Medulla oblongata (tissue), 1 donor: ENCODE measurements around the gene TNS1.
A peak's percentile ranks its signal among the peaks of the same experiment; 100 is the strongest.

Source experiments
- DNase-seq: peaks from one replicate; pipeline ENCODE4 v3.0.0-alpha.2; 2015; ENCODE audit errors: extremely low spot score

Gene TNS1

GRCh38 chr2:217833439-217833838 lies 169.4 kb downstream of the TNS1 start:
- DNase-seq, result no peak

GRCh38 chr2:217832987-217833386 lies 169.8 kb downstream of the TNS1 start:
- DNase-seq, result no peak

- DNase-seq, result no peak
These were observed 170.7 kb downstream of the TNS1 start for GRCh38 chr2:217832115-217832514.

GRCh38 chr2:217831306-217831705 lies 171.5 kb downstream of the TNS1 start:
- DNase-seq, result no peak

GRCh38 chr2:217830807-217831206 lies 172.0 kb downstream of the TNS1 start:
- DNase-seq, result no peak

GRCh38 chr2:217830061-217830460 lies 172.7 kb downstream of the TNS1 start:
- DNase-seq, result no peak

GRCh38 chr2:217829420-217829819 lies 173.4 kb downstream of the TNS1 start:
- DNase-seq, result no peak

- no peak for DNase-seq
These were observed 174.5 kb downstream of the TNS1 start for GRCh38 chr2:217828336-217828735.

- DNase-seq, result no peak
These were observed 175.2 kb downstream of the TNS1 start for GRCh38 chr2:217827430-217828201.

- no peak for DNase-seq
These were observed 175.8 kb downstream of the TNS1 start for GRCh38 chr2:217826991-217827390.

- no peak for DNase-seq
These were observed 176.3 kb downstream of the TNS1 start for GRCh38 chr2:217826520-217826919.

GRCh38 chr2:217825469-217826235 lies 177.1 kb downstream of the TNS1 start:
- no peak for DNase-seq

GRCh38 chr2:217824223-217824622 lies 178.6 kb downstream of the TNS1 start:
- DNase-seq, result no peak

- DNase-seq, result no peak
These were observed 179.2 kb downstream of the TNS1 start for GRCh38 chr2:217823626-217824025.

- no peak for DNase-seq
These were observed 180.2 kb downstream of the TNS1 start for GRCh38 chr2:217822296-217823252.

- DNase-seq, result no peak
These were observed 181.2 kb downstream of the TNS1 start for GRCh38 chr2:217821536-217822147.

- DNase-seq, result peak; percentile 45
These were observed 181.9 kb downstream of the TNS1 start for GRCh38 chr2:217820904-217821303.

GRCh38 chr2:217820091-217820819 lies 182.5 kb downstream of the TNS1 start:
- no peak for DNase-seq

- DNase-seq, result no peak
These were observed 184.4 kb downstream of the TNS1 start for GRCh38 chr2:217818293-217818850.

- DNase-seq, result no peak
These were observed 185.1 kb downstream of the TNS1 start for GRCh38 chr2:217817466-217818292.
